ENCODE measurements around the gene TMEM116.
"Not testable (repeated sequence)": the region's sequence is repeated elsewhere in the genome, so short reads cannot be mapped to it uniquely, and the experiment has no call there.

Gene TMEM116

DNA sequence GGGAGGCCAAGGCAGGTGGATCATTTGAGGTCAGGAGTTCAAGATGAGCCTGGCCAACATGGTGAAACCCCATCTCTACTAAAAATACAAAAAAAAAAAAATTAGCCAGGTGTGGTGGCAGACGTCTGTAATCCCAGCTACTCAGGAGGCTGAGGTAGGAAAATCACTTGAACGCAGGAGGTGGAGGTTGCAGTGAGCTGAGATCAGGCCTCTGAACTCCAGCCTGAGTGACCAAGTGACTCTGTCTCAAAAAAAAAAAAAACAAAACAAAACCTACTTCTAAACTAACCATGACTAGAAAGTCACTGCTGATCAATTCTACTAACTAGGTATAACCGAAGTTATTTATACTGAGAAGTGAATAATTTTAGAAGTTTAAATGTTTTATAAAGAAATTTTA lies 3.4 kb downstream of the TMEM116 start:
- not testable (repeated sequence) for DNase-seq (ENCODE audit: low spot score)

DNA sequence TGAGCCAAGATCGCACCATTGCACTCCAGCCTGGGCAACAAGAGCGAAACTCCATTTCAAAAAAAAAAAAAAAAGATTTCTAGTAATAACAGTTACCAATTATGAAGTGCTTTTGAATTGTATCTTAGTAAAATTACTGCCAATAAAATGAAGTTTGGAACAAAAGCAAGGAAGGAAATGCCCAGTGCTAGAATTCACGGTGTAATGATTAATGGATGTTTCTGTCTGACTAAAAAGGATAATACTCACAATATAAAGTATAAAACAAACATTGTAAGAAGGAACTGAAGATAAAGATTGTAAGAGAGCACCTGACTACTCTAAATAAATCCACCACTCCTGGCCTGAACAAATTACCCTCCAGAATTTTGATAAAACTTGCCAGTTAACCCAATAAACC lies 4.0 kb downstream of the TMEM116 start:
- DNase-seq (ENCODE audit: low spot score): no peak

- no peak for DNase-seq (ENCODE audit: low spot score)
Measured at GRCh38 chr12:112007945-112008344, 5.0 kb downstream of the TMEM116 start.

- DNase-seq (ENCODE audit: low spot score): no peak
Measured at GRCh38 chr12:112005419-112006395, 7.3 kb downstream of the TMEM116 start.

DNA sequence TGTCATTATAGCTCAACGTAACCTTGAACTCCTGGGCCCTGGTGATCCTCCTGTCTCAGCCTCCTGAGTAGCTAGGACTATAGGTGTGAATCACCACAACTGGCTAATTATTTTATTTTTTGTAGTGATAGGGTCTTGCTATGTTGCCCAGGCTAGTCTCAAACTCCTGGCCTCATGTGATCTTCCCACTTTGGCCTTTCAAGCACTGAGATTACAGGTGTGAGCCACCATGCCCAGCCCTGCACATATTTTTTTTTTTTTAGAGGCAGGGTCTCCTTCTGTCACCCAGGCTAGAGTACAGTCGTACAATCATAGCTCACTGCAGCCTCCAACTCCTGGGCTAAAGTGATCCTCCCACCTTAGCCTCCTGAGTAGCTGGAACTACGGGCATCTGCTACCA lies 8.9 kb downstream of the TMEM116 start:
- no peak for DNase-seq (ENCODE audit: low spot score)

- no peak for DNase-seq (ENCODE audit: low spot score)
Measured at GRCh38 chr12:112001576-112001975, 11.4 kb downstream of the TMEM116 start.

DNA sequence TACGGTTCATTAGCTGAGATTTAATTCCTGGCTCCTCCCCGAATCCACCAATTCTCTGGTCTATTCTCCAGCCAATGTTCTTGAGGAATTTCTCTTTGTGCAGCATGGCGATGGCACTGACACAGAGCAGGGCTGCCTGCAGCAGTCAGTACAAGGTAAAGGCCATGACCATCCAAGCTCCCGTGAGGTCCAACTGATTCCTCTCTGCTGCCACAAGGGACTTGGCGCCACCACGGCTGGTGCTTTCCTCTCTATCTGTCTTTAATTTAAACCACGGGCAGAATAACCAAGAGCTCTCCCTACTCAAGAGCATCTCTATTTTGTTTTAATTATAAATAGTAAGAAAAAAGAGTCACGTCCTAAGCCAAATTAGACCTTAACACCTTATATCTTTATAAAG lies 12.1 kb downstream of the TMEM116 start:
- no peak for DNase-seq (ENCODE audit: low spot score)

GRCh38 chr12:111999129-111999528 lies 13.8 kb downstream of the TMEM116 start:
- not testable (repeated sequence) for DNase-seq (ENCODE audit: low spot score)

DNA sequence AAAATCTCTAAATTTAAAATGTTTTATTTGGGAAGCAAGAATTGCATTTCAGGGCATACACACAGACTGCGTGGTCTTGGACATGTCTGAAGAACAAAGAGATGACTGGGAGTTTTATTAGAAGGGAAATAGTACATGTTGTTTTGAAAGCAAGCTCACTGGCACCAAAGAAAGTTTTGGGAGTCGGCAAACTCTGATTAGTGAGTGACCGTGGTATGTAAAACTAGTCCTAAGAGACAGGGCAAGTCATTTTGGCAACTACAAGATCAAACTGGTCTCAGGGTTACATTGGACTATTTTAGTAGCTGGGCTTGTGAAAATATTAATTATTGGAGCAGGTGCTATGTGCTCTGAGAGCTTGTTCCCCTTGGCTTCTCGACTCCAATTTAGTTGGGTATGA lies 14.9 kb downstream of the TMEM116 start:
- no peak for DNase-seq (ENCODE audit: low spot score)

DNA sequence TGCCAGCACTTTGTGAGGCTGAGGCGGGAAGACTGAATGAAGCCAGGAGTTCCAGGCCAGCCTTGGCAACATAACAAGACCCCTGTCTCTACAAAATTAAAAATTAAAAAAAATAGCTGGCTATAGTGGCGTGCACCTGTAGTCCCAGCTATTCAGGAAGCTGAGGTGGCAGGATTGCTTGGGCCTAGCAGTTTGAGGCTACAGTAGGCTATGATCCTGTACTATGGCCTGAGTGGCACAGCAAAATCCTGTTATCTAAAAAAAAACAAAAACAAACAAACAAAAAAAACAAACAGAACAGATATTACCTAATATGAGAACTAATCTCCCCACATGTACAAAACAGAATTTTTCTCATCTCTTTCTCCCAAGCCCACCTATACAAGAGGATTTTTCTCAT lies 15.7 kb downstream of the TMEM116 start:
- no peak for DNase-seq (ENCODE audit: low spot score)

DNA sequence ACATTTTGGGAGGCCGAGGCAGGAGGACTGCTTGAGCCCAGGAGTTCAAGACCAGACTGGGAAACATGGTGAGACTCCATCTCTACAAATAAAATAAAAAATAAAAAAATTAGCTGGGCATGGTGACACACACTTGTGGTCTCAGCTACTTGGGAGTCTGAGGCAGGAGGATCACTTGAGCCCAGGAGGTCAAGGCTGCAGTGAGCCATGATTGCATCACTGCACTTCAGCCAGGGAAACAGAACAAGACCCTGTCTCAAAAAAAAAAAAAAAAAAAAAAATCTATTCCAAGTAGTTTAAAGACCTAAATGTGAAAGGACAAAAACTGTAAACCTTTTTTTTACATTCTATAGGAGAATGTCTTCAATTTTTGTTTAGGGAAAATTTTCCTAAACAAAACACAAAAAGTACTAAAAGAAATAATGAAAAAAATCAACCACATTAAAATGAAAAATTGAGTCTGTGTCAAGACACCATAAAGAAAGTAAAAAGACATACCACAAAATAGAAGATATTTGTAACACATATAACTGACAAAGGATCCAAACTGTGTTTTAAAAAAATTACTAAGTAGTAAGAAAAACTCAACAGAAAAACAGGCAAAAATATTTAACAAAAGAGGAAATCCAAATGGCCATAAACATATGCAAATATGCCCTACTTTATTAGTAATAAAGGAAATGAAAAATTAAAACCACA lies 17.0 kb downstream of the TMEM116 start:
- no peak for DNase-seq (ENCODE audit: low spot score)

GRCh38 chr12:111994211-111995111 lies 18.5 kb downstream of the TMEM116 start:
- DNase-seq (ENCODE audit: low spot score): peak; percentile 71

DNA sequence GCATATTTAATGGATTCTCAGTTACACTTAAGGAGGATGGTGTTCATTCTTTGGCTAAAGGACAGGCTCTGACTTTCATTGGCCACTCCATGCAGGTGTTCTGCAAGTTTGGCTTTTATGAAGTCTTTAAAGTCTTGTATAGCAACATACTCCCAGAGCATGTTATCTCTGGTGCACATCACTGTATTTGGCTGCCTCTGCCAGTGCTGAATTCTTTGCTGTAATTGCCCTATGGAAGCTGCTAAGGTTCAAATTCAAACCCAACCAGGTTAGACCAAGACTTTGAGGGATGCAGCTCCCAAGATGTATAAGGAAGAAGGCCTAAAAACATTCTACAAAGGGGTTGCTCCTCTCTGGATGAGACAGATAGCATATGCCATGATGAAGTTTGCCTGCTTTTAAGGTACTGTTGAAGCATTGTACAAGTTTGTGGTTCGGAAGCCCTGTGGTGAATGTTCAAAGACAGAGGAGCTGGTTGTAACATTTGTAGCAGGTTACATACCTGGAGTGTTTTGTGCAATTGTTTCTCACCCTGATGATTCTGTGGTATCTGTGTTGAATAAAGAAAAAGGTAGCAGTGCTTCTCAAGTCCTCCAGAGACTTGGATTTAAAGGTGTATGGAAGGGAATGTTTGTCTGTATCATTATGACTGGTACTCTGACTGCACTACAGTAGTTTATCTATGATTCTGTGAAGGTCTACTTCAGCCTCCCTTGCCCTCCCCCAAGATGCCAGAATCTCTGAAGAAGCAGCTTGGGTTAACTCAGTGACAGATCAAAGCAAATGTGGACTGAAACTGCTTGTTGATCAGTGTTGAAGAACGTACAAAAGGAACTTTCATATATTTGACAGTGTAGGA lies 19.4 kb downstream of the TMEM116 start:
- peak; percentile 70 for DNase-seq (ENCODE audit: low spot score)

DNA sequence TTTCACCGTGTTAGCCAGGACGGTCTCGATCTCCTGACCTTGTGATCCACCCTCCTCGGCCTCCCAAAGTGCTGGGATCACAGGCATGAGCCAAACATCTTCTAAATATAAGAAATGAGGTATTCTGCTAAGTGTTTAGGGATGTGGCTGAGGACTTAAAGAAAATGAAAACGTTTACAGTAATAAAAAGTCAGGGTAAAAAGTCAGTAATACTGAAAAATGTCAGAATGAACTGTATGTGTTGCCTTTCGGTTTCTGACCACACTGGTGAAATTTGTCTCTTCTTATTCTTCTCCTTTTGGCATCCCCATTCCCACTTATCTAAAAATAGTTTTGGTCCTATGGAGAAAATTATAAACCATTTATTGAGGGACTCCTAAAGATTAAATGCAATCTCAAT lies 20.5 kb downstream of the TMEM116 start:
- peak; percentile 34 for DNase-seq (ENCODE audit: low spot score)

GRCh38 chr12:111991946-111992345 lies 21.0 kb downstream of the TMEM116 start:
- no peak for DNase-seq (ENCODE audit: low spot score)

GRCh38 chr12:111991535-111991934 lies 21.4 kb downstream of the TMEM116 start:
- DNase-seq (ENCODE audit: low spot score): no peak

DNA sequence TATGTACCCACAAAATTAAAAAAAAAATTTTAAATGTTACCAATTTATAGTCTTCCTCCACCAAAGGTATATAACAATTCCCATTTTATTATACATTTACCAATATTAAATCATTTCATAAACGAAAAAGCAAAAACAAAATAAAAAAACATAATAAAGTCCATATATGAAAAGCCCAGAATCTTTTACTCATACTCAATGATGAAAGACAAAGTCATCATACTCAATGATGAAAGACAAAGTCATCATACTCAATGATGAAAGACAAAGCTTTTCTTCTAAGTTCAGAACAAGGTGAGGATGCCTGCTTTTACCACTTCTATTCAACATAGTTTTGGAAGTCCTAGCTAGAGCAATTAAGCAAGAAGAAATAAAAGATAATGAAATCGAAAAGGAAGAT lies 28.1 kb downstream of the TMEM116 start:
- DNase-seq (ENCODE audit: low spot score): no peak

DNA sequence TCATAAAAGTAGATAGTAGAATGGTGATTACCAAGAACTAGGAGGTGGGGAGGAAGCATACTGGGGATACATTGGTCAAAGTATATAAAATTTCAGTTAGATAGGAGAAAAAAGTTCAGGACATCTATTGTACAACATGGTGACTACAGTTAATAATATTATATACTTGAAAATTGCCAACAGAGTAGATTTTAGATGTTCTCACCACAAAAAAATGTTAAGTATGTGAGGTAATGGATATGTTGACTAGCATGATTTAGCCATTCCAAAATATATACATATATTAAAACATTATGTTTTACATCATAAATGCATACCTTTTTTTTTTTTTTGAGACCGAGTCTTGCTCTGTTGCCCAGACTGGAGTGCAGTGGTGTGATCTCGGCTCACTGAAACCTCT lies 31.0 kb downstream of the TMEM116 start:
- DNase-seq (ENCODE audit: low spot score): no peak

- no peak for DNase-seq (ENCODE audit: low spot score)
Measured at GRCh38 chr12:111980598-111980997, 32.4 kb downstream of the TMEM116 start.

DNA sequence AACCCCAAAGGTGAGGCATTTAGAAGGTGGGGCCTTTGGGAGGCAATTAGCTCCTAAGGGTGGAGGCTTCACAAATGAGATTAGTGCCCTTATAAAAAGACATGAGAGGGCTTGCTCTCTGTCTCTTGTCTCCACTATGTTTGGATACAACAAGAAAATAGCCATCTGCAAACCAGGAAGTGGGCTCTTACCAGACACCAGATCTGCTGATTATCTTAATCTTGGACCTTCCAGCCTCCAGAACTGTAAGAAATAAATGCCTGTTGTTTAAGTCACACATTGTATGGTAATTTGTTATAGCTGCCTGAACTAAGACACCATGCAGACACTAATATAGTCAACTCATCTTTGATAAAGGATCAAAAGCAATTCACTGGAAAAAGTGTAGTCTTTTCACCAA lies 34.4 kb downstream of the TMEM116 start:
- DNase-seq (ENCODE audit: low spot score): no peak

- DNase-seq (ENCODE audit: low spot score): no peak
Measured at GRCh38 chr12:111976860-111977259, 36.1 kb downstream of the TMEM116 start.
